Type B pancreatic cell (in vitro differentiated cells): ENCODE data around the gene UTS2R. TPM values are rescaled to one million over a fixed set of nuclear protein-coding genes. Genes with fewer than 3 reads are reported as not detected.
"Not testable (repeated sequence)": the region's sequence is repeated elsewhere in the genome, so short reads cannot be mapped to it uniquely, and the experiment has no call there.

Experiments used
- DNase-seq: peaks from one replicate; pipeline ENCODE4 v3.0.0; 2021; ENCODE audit warnings: mixed read lengths; ENCODE audit not compliant: unreplicated experiment; ENCODE audit errors: extremely low spot score
- H3K27ac Mint-ChIP-seq: 2 replicates; pipeline ENCODE4 v1.8.0; 2021; ENCODE audit warnings: mild to moderate bottlenecking, mixed read lengths
- H3K27me3 Mint-ChIP-seq: 2 replicates; pipeline ENCODE4 v1.8.0; 2021; ENCODE audit warnings: mixed read lengths
- H3K36me3 Mint-ChIP-seq: 2 replicates; pipeline ENCODE4 v1.8.0; 2021; ENCODE audit warnings: mixed read lengths
- H3K4me1 Mint-ChIP-seq: one replicate; pipeline ENCODE4 v1.8.0; 2021; ENCODE audit warnings: mixed read lengths; ENCODE audit not compliant: unreplicated experiment
- H3K4me3 Mint-ChIP-seq: 2 replicates; pipeline ENCODE4 v1.8.0; 2021; ENCODE audit warnings: mild to moderate bottlenecking, mixed read lengths
- H3K9me3 Mint-ChIP-seq: 2 replicates; pipeline ENCODE4 v1.8.0; 2021; ENCODE audit warnings: mixed read lengths
- total RNA-seq: library from RNA; stranded (reverse); gene quantifications from 2 replicates; pipeline ENCODE4 v1.2.1, GENCODE V29; 2021; ENCODE audit warnings: low replicate concordance
- TF ChIP-seq, protein P1 (sequence below): fragments of 200-600 bp; sonication (generic); conservative IDR thresholded peaks from 2 replicates; pipeline ENCODE4 v1.5.0; 2021; ENCODE audit warnings: antibody characterized with exemption, mild to moderate bottlenecking

Gene UTS2R
- total RNA-seq, 1 donor from 2014 or later: 0.97 TPM

DNA sequence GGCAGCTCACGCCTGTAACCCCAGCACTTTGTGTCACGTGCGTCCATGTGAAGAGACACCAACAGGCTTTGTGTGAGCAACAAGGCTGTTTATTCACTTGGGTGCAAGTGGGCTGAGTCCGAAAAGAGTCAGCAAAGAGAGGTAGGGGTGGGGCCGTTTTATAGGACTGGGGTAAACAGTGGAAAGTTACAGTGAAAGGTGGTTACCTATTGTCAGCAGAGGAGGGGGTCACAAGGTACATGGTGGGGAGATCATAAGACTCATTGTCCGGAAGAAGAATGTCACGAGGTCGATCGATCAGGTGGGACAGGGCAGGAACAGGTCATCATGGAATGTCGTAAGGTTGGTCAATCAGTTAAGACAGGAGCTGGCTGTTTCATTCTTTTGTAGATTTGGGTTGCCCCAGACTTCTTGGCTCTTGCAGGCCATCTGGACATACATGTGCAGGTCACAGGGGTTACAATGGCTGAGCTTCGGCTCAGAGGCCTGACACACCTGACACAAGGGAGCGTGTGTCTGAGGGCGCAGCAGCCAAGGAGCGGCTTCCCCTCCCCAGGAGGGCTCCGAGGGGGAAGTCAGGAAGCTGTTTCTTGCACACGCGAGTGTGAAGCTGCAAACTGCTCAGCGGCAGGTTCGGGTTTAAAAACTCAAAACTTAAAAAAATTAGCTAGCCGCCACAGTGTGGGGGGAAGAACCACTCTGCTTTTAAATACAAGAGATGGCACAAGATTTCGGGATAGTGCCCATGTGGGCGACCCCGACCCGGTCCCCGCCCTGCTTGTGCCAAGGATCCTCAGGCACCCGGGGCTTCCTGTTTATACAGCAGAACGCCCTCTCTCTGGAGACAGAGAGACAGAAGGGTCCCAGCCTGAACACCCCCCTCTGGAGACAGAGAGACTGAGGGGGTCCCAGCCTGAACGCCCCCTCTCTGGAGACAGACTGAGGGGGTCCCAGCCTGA is 24.9 kb upstream of the UTS2R start:
- H3K4me3 Mint-ChIP-seq: peak overlapping the region; percentile 33
- TF ChIP-seq, protein P1, sequence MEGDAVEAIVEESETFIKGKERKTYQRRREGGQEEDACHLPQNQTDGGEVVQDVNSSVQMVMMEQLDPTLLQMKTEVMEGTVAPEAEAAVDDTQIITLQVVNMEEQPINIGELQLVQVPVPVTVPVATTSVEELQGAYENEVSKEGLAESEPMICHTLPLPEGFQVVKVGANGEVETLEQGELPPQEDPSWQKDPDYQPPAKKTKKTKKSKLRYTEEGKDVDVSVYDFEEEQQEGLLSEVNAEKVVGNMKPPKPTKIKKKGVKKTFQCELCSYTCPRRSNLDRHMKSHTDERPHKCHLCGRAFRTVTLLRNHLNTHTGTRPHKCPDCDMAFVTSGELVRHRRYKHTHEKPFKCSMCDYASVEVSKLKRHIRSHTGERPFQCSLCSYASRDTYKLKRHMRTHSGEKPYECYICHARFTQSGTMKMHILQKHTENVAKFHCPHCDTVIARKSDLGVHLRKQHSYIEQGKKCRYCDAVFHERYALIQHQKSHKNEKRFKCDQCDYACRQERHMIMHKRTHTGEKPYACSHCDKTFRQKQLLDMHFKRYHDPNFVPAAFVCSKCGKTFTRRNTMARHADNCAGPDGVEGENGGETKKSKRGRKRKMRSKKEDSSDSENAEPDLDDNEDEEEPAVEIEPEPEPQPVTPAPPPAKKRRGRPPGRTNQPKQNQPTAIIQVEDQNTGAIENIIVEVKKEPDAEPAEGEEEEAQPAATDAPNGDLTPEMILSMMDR: no peak
- peaks cover 35% of the 10 kb centered on the region for H3K4me1 Mint-ChIP-seq
- no peaks in the 10 kb centered on the region for H3K36me3 Mint-ChIP-seq
- no peaks in the 10 kb centered on the region for H3K9me3 Mint-ChIP-seq
- peaks cover 3% of the 10 kb centered on the region for H3K27me3 Mint-ChIP-seq
- peak overlapping the region; percentile 73 for H3K27ac Mint-ChIP-seq
- DNase-seq: no peak

DNA sequence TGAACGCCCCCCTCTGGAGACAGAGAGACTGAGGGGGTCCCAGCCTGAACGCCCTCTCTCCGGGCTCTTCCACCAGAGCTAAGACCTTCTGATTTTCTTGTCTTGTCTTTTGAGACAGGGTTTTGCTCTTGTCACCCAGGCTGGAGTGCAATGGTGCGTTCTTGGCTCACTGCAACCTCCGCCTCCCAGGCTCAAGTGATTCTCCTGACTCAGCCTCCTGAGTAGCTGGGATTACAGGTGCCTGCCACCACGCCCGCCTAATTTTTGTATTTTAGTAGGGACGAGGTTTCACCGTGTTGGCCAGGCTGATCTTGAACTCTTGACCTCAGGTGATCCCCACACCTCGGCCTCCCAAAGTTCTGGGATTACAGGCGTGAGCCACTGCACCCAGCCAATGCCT is 23.6 kb upstream of the UTS2R start:
- not testable (repeated sequence) for H3K27me3 Mint-ChIP-seq, H3K9me3 Mint-ChIP-seq, H3K36me3 Mint-ChIP-seq, H3K4me3 Mint-ChIP-seq, DNase-seq, H3K27ac Mint-ChIP-seq
- H3K4me1 Mint-ChIP-seq: peaks cover 33% of the 10 kb centered on the region

DNA sequence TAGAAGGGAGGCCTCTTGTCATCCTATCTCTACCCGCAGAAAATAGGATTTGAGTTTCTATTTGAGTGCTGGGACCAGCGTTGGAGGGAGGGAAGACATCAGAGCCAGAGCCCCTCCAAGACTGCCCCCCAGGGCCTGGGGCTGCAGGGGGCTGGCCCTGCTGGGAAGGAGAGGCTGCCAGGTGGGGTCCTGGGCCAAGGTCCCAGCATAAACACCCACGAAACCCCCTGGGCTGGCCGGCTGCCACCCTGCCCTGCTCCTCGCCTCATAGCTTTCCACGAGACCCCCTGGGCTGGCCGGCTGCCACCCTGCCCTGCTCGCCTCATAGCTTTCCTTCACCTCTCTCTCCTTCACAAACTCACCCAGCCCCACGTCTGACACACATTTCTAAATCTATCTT is 23.1 kb upstream of the UTS2R start:
- no peak overlapping the region for H3K4me3 Mint-ChIP-seq
- DNase-seq: no peak
- H3K36me3 Mint-ChIP-seq: no peaks in the 10 kb centered on the region
- H3K4me1 Mint-ChIP-seq: peaks cover 29% of the 10 kb centered on the region
- H3K27ac Mint-ChIP-seq: peak overlapping the region; percentile 42
- no peaks in the 10 kb centered on the region for H3K9me3 Mint-ChIP-seq
- TF ChIP-seq, protein P1: no peak
- peaks cover 3% of the 10 kb centered on the region for H3K27me3 Mint-ChIP-seq

GRCh38 chr17:82348866-82349265 is 22.7 kb upstream of the UTS2R start:
- Mint-ChIP-seq H3K4me3 (no peak overlapping the region), H3K36me3 (no peaks in the 10 kb centered on the region), H3K27me3 (peaks cover 3% of the 10 kb centered on the region), H3K27ac (peak overlapping the region; percentile 42), H3K9me3 (no peaks in the 10 kb centered on the region), H3K4me1 (peaks cover 26% of the 10 kb centered on the region)
- TF ChIP-seq, protein P1: no peak
- DNase-seq: no peak

- Mint-ChIP-seq H3K27ac (peak overlapping the region; percentile 42), H3K4me1 (peaks cover 25% of the 10 kb centered on the region), H3K4me3 (peak overlapping the region; percentile 74), H3K27me3 (peaks cover 3% of the 10 kb centered on the region), H3K9me3 (no peaks in the 10 kb centered on the region), H3K36me3 (no peaks in the 10 kb centered on the region)
- TF ChIP-seq, protein P1: no peak
- no peak for DNase-seq
These were observed 22.3 kb upstream of the UTS2R start for GRCh38 chr17:82349287-82349701.
